Gastrocnemius medialis (tissue), 4 donors: ENCODE results near the gene SLC25A25. TPM values are rescaled to one million over a fixed set of nuclear protein-coding genes. Genes with fewer than 3 reads are reported as not detected.

Source experiments
- ATAC-seq, 2 donors: fragments of 150-250 bp; one replicate each; pipeline ENCODE4 v1.9.1; 2016
- DNase-seq, 2 donors: peaks; one replicate each; pipeline ENCODE4 v3.0.0-alpha.2; 2019
- H3K27ac ChIP-seq, 4 donors: fragments of 200-600 bp; sonication (generic); 1 replicate in 1 of 4; 2 replicates in 3 of 4; pipeline ENCODE4 v1.5.1; 2016 to 2018; ENCODE audit warnings: mild to moderate bottlenecking in 2 of 4, moderate library complexity in 1 of 4
- H3K27me3 ChIP-seq, 3 donors: fragments of 200-600 bp; sonication (generic) in 2 of 3; 1 replicate in 1 of 3; 2 replicates in 2 of 3; pipeline versions ENCODE4 v1.5.1 to v1.6.0; 2016 to 2019; ENCODE audit warnings: mild to moderate bottlenecking in 1 of 3, moderate library complexity in 1 of 3
- H3K36me3 ChIP-seq, 2 donors: fragments of 200-600 bp; sonication (generic) in 1 of 2; one replicate each; pipeline ENCODE4 v1.5.1; 2017 to 2018
- H3K4me1 ChIP-seq, 2 donors: fragments of 200-600 bp; sonication (generic) in 1 of 2; one replicate each; pipeline ENCODE4 v1.5.1; 2016 to 2017; ENCODE audit warnings: mild to moderate bottlenecking in 2 of 2
- H3K4me3 ChIP-seq, 4 donors: fragments of 200-600 bp; sonication (generic) in 3 of 4; 1 replicate in 1 of 4; 2 replicates in 3 of 4; pipeline ENCODE4 v1.5.1; 2016 to 2019; ENCODE audit warnings: mild to moderate bottlenecking in 2 of 4
- H3K9me3 ChIP-seq, 3 donors: fragments of 200-600 bp; sonication (generic) in 2 of 3; 1 replicate in 1 of 3; 2 replicates in 2 of 3; pipeline ENCODE4 v1.5.1; 2016 to 2019
- CTCF ChIP-seq, 5 experiments: fragments of 450-650 bp in 3 of 5; fragments of 200-600 bp in 2 of 5; sonication (generic) in 2 of 5; IDR thresholded peaks in 4 of 5; conservative IDR thresholded peaks in 1 of 5; 1 replicate in 4 of 5; 2 replicates in 1 of 5; pipeline ENCODE4 v1.5.1; 2016 to 2019; ENCODE audit warnings: antibody characterized with exemption in 5 of 5, mild to moderate bottlenecking in 3 of 5, moderate library complexity in 3 of 5
- POLR2A ChIP-seq, 2 donors: fragments of 450-650 bp; IDR thresholded peaks; one replicate each; pipeline ENCODE4 v1.6.1; 2017; ENCODE audit warnings: antibody characterized with exemption in 2 of 2, mild to moderate bottlenecking in 2 of 2, moderate library complexity in 2 of 2
- in situ Hi-C, 4 donors: fragments of 200-750 bp; cut with MboI; loops; one replicate each; pipeline versions ENCODE4 v1.15.0 to v1.8.0; 2017; ENCODE audit warnings: low sequenced_read_pairs in 4 of 4
- intact Hi-C: fragments of 100-400 bp; cut with DNase I; formaldehyde crosslinking; loops from one replicate; pipeline ENCODE4 v1.15.1; 2023; ENCODE audit warnings: low total_unique reads
- total RNA-seq, 4 donors: library from RNA; depleted of rRNA; stranded (reverse); fragments of >200 nt; gene quantifications; one replicate each; pipeline versions ENCODE4 v1.1.0 to v1.2.3, GENCODE V29; 2016

SLC25A25 gene
- total RNA-seq, 4 donors from 2014 or later = 26.9 to 98.7 (median 46.0) TPM

- Histone ChIP-seq H3K9me3 (no peaks in the 10 kb centered on the region), H3K27ac (peak overlapping the region in 2 of 4 donors; percentile 85 to 86), H3K4me3 (no peak overlapping the region), H3K4me1 (peaks cover 33 to 43% of the 10 kb centered on the region in 2 donors), H3K27me3 (no peaks in the 10 kb centered on the region), H3K36me3 (no peaks in the 10 kb centered on the region)
- no peak for DNase-seq
- intact Hi-C loops (loop anchor here (5.0 kb wide), 1 partner anchor 67 kb away; no protein-coding TSS in a partner anchor), in situ Hi-C loops (no loop called here)
- no peak for TF ChIP-seq POLR2A (IDR thresholded peaks at IDR 0.05)
- no peak for TF ChIP-seq CTCF (IDR thresholded peaks at IDR 0.05 in 4 of 5, conservative IDR thresholded peaks at IDR 0.05 in 1 of 5)
- ATAC-seq = no peak
These were observed 13.9 kb upstream of the SLC25A25 start for GRCh38 chr9:128054087-128054486.

DNA sequence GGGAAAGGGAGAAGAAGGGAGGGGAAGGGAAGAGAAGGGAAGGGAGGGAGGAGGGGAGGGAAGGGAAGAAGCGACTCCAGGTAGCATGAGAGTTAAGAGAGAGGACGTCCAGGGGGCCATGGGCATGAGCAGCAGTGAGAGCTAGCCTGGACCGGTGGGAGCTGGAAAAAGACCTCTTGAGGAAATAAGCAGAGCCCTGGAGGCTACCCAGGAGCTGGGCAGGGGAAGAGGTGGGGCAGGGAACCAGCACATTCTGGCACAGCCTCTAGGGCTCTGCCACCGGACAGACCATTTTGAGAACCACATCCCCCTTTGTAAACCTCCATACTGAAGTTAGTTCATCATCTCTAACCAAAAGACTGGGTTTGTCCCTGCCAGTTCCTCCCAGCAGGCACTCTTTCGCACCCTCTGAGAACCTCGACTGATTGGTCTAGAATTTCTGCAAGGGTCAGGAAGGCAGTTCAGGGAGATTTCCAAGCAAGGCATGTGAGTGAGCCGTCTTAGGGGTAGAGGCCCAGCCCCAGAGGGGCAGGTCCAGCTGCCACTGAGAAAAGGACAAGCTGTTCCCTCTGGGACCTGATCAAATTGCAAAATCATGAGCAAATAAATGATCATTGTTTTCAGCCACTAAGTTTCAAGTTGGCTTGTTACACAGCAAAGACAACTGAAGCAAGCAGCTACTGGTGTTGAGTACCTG, 12.5 kb upstream of the SLC25A25 start:
- H3K4me3 ChIP-seq = peak overlapping the region in 1 of 4 donors; percentile 18
- no peaks in the 10 kb centered on the region for H3K36me3 ChIP-seq
- H3K4me1 ChIP-seq = peaks cover 27 to 33% of the 10 kb centered on the region in 2 donors
- in situ Hi-C loops (no loop called here), intact Hi-C loops (no loop called here)
- H3K27me3 ChIP-seq = no peaks in the 10 kb centered on the region
- H3K27ac ChIP-seq = peak overlapping the region; percentile 64 to 86 (median 78)
- TF ChIP-seq POLR2A (IDR thresholded peaks at IDR 0.05) = peak; percentile 11 to 60
- TF ChIP-seq CTCF (IDR thresholded peaks at IDR 0.05 in 4 of 5, conservative IDR thresholded peaks at IDR 0.05 in 1 of 5) = no peak
- peak; percentile 70 to 75 for ATAC-seq
- H3K9me3 ChIP-seq = no peaks in the 10 kb centered on the region
- DNase-seq = peak; percentile 59 to 83

GRCh38 chr9:128056086-128056485, 11.9 kb upstream of the SLC25A25 start:
- H3K4me1 ChIP-seq = peaks cover 22 to 27% of the 10 kb centered on the region in 2 donors
- H3K27ac ChIP-seq = peak overlapping the region; percentile 64 to 86 (median 78)

GRCh38 chr9:128056887-128057723, 10.9 kb upstream of the SLC25A25 start:
- intact Hi-C loops (no loop called here), in situ Hi-C loops (no loop called here)
- H3K36me3 ChIP-seq = no peaks in the 10 kb centered on the region
- no peaks in the 10 kb centered on the region for H3K27me3 ChIP-seq
- DNase-seq (no peak), ATAC-seq (no peak)
- TF ChIP-seq POLR2A (IDR thresholded peaks at IDR 0.05) (no peak), CTCF (IDR thresholded peaks at IDR 0.05 in 4 of 5, conservative IDR thresholded peaks at IDR 0.05 in 1 of 5) (no peak)
- H3K9me3 ChIP-seq = no peaks in the 10 kb centered on the region
- peaks cover 17 to 20% of the 10 kb centered on the region in 2 donors for H3K4me1 ChIP-seq
- peak overlapping the region in 3 of 4 donors; percentile 64 to 86 (median 85) for H3K27ac ChIP-seq
- no peak overlapping the region for H3K4me3 ChIP-seq

More at GRCh38 chr9:128056086-128056485, 11.9 kb upstream of the SLC25A25 start:
- H3K4me3 ChIP-seq = no peak overlapping the region
- no peak for TF ChIP-seq CTCF (IDR thresholded peaks at IDR 0.05 in 4 of 5, conservative IDR thresholded peaks at IDR 0.05 in 1 of 5)
- no peak for TF ChIP-seq POLR2A (IDR thresholded peaks at IDR 0.05)
- ATAC-seq = peak; percentile 14 to 31
- in situ Hi-C loops (no loop called here), intact Hi-C loops (no loop called here)
- H3K27me3 ChIP-seq = no peaks in the 10 kb centered on the region
- no peaks in the 10 kb centered on the region for H3K9me3 ChIP-seq
- no peaks in the 10 kb centered on the region for H3K36me3 ChIP-seq
- peak in 1 of 2 donors; percentile 65 for DNase-seq
